ENCODE results near the gene IQGAP3.

DNA sequence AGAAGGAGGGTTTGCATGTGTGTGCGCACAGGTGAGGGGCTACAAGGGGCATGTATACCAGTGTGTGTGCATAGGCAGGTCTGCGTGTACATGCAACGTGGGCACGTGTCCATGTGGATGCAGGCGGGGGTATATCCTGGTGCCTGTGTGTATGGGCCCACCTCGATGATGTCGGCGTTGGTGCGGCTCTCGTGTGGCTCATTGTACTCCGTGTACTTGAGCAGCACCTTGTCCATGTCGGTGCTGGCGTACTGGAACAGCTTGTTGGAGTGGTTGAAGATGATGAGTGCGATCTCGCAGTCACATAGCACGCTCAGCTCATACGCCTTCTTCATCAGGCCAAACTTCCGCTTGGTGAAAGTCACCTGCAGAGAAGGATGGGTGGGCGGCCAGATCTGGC lies 90.1 kb downstream of the IQGAP3 start:
- TF ChIP-seq, protein P1, sequence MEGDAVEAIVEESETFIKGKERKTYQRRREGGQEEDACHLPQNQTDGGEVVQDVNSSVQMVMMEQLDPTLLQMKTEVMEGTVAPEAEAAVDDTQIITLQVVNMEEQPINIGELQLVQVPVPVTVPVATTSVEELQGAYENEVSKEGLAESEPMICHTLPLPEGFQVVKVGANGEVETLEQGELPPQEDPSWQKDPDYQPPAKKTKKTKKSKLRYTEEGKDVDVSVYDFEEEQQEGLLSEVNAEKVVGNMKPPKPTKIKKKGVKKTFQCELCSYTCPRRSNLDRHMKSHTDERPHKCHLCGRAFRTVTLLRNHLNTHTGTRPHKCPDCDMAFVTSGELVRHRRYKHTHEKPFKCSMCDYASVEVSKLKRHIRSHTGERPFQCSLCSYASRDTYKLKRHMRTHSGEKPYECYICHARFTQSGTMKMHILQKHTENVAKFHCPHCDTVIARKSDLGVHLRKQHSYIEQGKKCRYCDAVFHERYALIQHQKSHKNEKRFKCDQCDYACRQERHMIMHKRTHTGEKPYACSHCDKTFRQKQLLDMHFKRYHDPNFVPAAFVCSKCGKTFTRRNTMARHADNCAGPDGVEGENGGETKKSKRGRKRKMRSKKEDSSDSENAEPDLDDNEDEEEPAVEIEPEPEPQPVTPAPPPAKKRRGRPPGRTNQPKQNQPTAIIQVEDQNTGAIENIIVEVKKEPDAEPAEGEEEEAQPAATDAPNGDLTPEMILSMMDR (IDR thresholded peaks at IDR 0.05): no peak
- TF ChIP-seq POLR2A (IDR thresholded peaks at IDR 0.05) (no peak), POLR2AphosphoS5 (IDR thresholded peaks at IDR 0.05) (peak in 1 of 4 donors; percentile 3)

Measured in sigmoid colon (tissue), 4 donors.